Thymus (tissue), 11 donors: ENCODE results near the gene SEC23B. TPM values are rescaled to one million over a fixed set of nuclear protein-coding genes. Genes with fewer than 3 reads are reported as not detected.

Source experiments
- DNase-seq, 9 donors: peaks; one replicate each; pipeline ENCODE4 v3.0.0-alpha.2; 2013; ENCODE audit warnings: low spot score in 9 of 9, low read depth in 6 of 9, missing footprints in 1 of 9
- H3K27ac ChIP-seq, 2 donors: one replicate each; pipeline ENCODE4 v1.5.1; 2013; ENCODE audit warnings: control low read depth in 1 of 2, low read depth in 1 of 2, low read length in 1 of 2, mild to moderate bottlenecking in 1 of 2, moderate library complexity in 1 of 2
- H3K27me3 ChIP-seq, 2 donors: one replicate each; pipeline ENCODE4 v1.5.1; 2013; ENCODE audit warnings: low read length in 1 of 2; ENCODE audit not compliant: control insufficient read depth in 2 of 2, insufficient read depth in 1 of 2
- H3K36me3 ChIP-seq, 2 donors: one replicate each; pipeline ENCODE4 v1.5.1; 2013; ENCODE audit warnings: low read length in 1 of 2, mild to moderate bottlenecking in 1 of 2, moderate library complexity in 1 of 2; ENCODE audit not compliant: control insufficient read depth in 2 of 2, insufficient read depth in 2 of 2
- H3K4me1 ChIP-seq, 2 donors: one replicate each; pipeline ENCODE4 v1.5.1; 2013; ENCODE audit warnings: low read length in 2 of 2; ENCODE audit not compliant: control insufficient read depth in 2 of 2, insufficient read depth in 2 of 2
- H3K4me3 ChIP-seq, 2 donors: one replicate each; pipeline ENCODE4 v1.5.1; 2013; ENCODE audit warnings: low read length in 2 of 2, control low read depth in 1 of 2, mild to moderate bottlenecking in 1 of 2
- H3K9me3 ChIP-seq, 2 donors: one replicate each; pipeline ENCODE4 v1.5.1; 2013; ENCODE audit warnings: low read length in 1 of 2, mild to moderate bottlenecking in 1 of 2; ENCODE audit not compliant: control insufficient read depth in 2 of 2, insufficient read depth in 1 of 2
- WGBS: extraction: QIAGEN DNeasy Blood & Tissue Kit; methylation state at CpG from one replicate; pipeline ENCODE4 v1.1.7; 2013; 5-methylcytosine and 5-hydroxymethylcytosine counted together
- polyA plus RNA-seq: library from polyadenylated mRNA; stranded (reverse); fragments of 200-250 nt; gene quantifications from one replicate; pipeline ENCODE4 v1.2.3, GENCODE V29; 2013
- total RNA-seq: library from RNA; stranded (reverse); fragments of 120-200 nt; gene quantifications from one replicate; pipeline ENCODE4 v1.2.4, GENCODE V29; 2013
- donor health status: healthy.

The SEC23B gene
- total and polyA plus RNA-seq, 2 donors = 16.4 to 47.7 TPM

DNA sequence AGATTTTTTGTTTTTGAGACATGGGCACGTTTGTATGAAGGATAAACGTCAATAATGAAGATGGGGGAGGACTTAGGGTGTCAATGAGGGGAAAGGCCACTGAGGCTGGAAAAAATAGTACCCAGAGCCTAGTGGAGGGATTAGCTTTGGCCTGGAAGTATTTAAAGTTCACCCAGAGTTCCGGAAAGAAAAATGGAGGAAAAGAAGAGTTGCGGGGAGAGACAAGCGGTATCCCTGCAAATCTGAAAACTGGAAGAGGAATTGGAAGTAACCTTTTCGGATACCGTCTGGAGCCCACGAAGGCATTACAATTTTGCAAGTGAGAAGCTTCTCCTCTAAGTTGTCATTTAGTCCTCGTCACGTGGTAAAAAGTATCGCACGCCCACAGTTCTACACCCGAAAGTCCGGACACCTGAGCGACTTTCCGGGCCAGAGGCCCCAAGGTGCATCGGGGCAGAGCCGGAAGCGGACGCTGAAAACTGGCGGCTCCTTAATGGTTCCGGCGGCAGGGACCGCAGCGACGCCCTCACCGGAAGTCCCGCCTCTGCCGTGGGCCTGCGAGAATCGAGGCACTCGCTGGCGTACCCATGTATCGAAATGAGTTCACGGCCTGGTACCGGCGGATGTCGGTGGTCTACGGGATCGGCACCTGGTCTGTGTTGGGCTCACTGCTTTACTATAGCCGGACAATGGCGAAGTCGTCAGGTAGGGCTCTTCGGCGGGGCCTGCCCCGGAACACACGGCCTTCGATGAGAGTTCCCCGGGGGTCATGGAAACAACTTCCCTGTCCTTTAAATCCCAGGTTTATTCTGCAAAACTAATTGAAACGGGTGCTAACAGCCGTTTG, 59.4 kb downstream of the SEC23B start, which contains the start of gene SMIM26:
SMIM26 (plus strand) TSS at position 541 of the 847 bp plus-strand sequence; CDS start at position 588, 47 bp downstream.
- WGBS = under 1% methylated on average over 51 of the region's 51 CpGs
- Histone ChIP-seq H3K27ac (peak within 1 kb of the TSS; percentile 81 to 92), H3K4me3 (peak within 1 kb of the TSS; percentile 84 to 89), H3K9me3 (peaks cover 0 to 1% of the 10 kb centered on the region in 2 donors), H3K4me1 (peaks cover 4 to 9% of the 10 kb centered on the region in 2 donors), H3K36me3 (peaks cover 8 to 10% of the 10 kb centered on the region in 2 donors), H3K27me3 (no peaks in the 10 kb centered on the region)
- DNase-seq = peak; percentile 82 to 97 (median 88)

DNA sequence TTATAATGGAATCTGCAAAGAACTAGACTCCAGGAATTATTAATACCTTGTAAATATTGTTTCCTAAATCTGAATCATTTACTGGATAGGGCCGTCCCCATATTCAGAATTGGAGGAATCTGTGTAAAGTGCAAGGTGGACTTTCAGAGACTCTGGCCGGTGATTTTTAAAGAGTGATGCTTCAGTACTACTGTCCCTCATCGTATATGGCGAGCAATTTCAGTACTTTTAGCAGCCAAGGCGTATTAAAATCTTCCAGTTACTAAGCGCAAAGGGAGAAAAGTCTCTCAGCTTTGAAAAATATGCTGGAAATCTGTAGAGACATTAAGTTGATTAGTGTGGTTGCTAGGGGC, 60.0 kb downstream of the SEC23B start:
- Histone ChIP-seq H3K36me3 (peaks cover 6 to 10% of the 10 kb centered on the region in 2 donors), H3K27me3 (no peaks in the 10 kb centered on the region), H3K27ac (peak overlapping the region in 1 of 2 donors; percentile 81), H3K4me1 (peaks cover 4 to 9% of the 10 kb centered on the region in 2 donors), H3K4me3 (peak overlapping the region; percentile 84 to 89), H3K9me3 (peaks cover 0 to 1% of the 10 kb centered on the region in 2 donors)
- WGBS = 12% methylated on average over 6 of the region's 6 CpGs
- peak in 1 of 9 donors; percentile 2 for DNase-seq

DNA sequence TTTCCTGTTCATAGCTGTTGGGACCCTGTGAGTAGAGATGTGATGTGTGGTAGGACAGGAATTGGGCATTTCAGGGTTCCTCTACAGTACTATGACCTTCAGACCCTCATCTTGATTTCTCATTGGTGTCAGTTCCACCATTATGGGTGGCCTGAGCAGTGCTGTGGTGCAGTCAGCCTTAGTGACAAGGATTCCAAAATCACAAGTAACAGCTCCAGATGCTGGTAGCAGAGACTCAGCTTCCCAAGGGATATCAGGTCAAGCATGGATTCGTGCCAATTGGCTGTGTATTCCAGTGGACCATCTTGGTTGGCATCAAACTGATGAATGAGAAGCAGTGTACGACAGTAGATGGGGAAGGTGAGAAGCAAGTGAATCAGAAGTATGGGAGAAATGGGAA, 63.3 kb downstream of the SEC23B start:
- whole genome bisulfite sequencing = 97% methylated on average over 2 of the region's 2 CpGs
- DNase-seq = no peak
- H3K9me3 ChIP-seq = peaks cover 0 to 1% of the 10 kb centered on the region in 2 donors
- no peak overlapping the region for H3K27ac ChIP-seq
- no peak overlapping the region for H3K4me3 ChIP-seq
- no peaks in the 10 kb centered on the region for H3K27me3 ChIP-seq
- peaks cover 6 to 10% of the 10 kb centered on the region in 2 donors for H3K36me3 ChIP-seq
- H3K4me1 ChIP-seq = peaks cover 4 to 9% of the 10 kb centered on the region in 2 donors

DNA sequence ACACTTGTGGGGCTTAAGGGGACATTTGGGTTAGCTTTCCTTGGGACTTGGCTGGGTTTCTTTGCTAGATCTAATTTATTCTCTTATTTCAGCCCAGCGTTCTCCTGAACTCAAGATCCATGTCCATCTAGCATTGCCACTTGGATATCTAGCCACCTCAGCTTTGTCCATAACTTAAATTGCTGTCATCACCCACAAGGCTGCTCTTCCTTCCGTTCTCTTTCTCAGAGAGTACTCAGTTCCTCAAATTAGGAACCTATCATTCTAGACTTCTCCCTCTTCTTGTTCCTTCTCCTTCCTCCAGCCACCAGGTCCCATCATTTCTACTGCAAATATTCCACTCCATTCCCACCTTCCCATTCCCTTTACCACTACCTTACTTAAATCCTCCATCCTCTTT, 63.8 kb downstream of the SEC23B start:
- 97% methylated on average over 2 of the region's 2 CpGs for WGBS
- H3K4me3 ChIP-seq = no peak overlapping the region
- no peak for DNase-seq
- peaks cover 3 to 7% of the 10 kb centered on the region in 2 donors for H3K4me1 ChIP-seq
- no peak overlapping the region for H3K27ac ChIP-seq
- H3K36me3 ChIP-seq = peaks cover 6 to 10% of the 10 kb centered on the region in 2 donors
- H3K9me3 ChIP-seq = peaks cover 0 to 1% of the 10 kb centered on the region in 2 donors
- no peaks in the 10 kb centered on the region for H3K27me3 ChIP-seq

DNA sequence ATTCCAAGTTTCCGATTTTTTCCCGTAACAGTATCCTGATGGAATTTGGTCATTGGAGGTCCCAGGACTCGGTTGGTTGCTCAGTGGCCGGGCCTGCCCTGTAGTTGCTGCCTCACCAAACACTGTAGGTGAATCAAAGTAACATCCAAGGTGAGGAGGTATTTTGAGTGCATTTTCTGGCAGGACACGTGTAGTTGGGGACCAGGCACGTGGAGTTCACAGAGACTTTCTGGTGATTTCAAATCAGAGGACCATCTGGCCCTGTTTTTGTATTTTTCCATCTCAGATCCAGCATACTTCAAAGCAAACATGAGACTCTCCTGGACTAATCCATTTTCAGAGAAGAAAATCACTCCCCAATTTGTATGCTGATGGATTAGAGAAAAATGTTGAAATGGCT, 70.2 kb downstream of the SEC23B start:
- WGBS = 88% methylated on average over 6 of the region's 6 CpGs
- no peaks in the 10 kb centered on the region for H3K27me3 ChIP-seq
- H3K4me3 ChIP-seq = no peak overlapping the region
- H3K36me3 ChIP-seq = no peaks in the 10 kb centered on the region
- no peaks in the 10 kb centered on the region for H3K4me1 ChIP-seq
- H3K27ac ChIP-seq = no peak overlapping the region
- no peaks in the 10 kb centered on the region for H3K9me3 ChIP-seq
- DNase-seq = no peak

DNA sequence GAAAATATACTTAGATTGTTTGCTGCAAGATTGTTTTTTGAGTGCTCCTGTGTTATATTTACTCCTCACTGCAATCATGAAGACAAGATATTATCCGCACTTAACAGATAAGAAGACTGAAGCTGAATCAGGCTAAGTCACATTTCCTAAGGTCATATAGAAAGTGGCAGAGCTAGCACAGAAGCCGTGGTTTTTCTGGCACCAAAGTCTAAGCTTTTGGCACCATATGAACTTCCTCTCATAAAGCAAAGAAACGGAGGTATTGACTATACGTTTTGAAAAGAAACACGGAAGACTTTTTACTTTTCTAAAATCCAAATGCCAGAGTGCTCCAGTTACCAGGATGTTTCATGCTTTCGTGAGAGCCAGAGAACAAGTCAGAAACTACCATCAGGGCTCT, 70.8 kb downstream of the SEC23B start:
- H3K36me3 ChIP-seq = no peaks in the 10 kb centered on the region
- 41% methylated on average over 6 of the region's 6 CpGs for WGBS

DNA sequence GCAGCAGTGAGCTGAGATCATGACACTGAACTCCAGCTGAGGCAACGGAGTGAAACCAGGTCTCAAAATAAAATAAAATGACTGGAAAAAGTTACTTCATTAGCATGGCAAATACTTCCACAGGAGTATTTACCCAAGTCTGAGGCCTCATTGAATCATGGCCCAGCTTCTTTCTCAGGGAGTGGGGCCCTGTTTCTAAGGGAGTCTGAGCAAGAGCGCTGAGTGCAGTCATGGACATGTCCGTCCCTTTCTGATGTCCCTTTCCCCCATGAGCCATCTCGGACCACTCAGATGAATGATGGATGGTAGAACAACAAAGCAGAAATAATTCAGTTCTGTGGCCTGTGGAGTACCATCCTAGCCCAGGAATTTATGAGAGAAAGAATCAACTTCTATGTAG, 72.3 kb downstream of the SEC23B start:
- no peaks in the 10 kb centered on the region for H3K4me1 ChIP-seq
- no peaks in the 10 kb centered on the region for H3K36me3 ChIP-seq
- no peaks in the 10 kb centered on the region for H3K27me3 ChIP-seq
- no peaks in the 10 kb centered on the region for H3K9me3 ChIP-seq
- 96% methylated on average over 4 of the region's 4 CpGs for WGBS
- H3K4me3 ChIP-seq = no peak overlapping the region
- no peak for DNase-seq
- no peak overlapping the region for H3K27ac ChIP-seq

More for the DNA sequence above, 70.8 kb downstream of the SEC23B start:
- DNase-seq = no peak
- Histone ChIP-seq H3K27ac (no peak overlapping the region), H3K9me3 (no peaks in the 10 kb centered on the region), H3K27me3 (no peaks in the 10 kb centered on the region), H3K4me3 (no peak overlapping the region), H3K4me1 (no peaks in the 10 kb centered on the region)

DNA sequence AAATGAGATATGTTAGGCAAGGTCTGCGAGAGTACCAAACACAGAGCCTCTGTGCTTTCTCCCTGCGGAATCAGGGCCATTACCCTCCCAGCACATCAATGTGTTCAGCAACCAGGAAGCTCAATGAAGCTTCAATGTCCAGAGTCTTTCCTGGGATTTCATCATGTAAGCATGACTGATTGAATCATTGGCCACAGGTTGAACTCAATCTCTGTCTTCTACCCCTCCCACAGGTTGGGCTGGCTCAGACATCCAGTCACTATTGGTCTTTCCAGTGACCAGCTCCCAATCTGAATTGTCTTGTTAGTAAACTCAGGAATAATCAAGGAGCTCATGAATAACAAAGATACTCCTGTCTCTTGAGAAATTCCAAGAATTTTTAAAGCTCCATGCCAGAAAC, 77.4 kb downstream of the SEC23B start:
- no peak overlapping the region for H3K4me3 ChIP-seq
- H3K4me1 ChIP-seq = peaks cover 7 to 9% of the 10 kb centered on the region in 2 donors
- WGBS = over 99% methylated on average over 2 of the region's 2 CpGs
- H3K36me3 ChIP-seq = no peaks in the 10 kb centered on the region
- no peaks in the 10 kb centered on the region for H3K9me3 ChIP-seq
- no peak for DNase-seq
- H3K27me3 ChIP-seq = peaks cover 0 to 17% of the 10 kb centered on the region in 2 donors
- H3K27ac ChIP-seq = no peak overlapping the region
